Measurements from ENCODE around the gene SFSWAP. TPM values are rescaled to one million over a fixed set of nuclear protein-coding genes. Genes with fewer than 3 reads are reported as not detected.

Gene SFSWAP
- total RNA-seq, 1 donor from 2014 or later = 20.6 TPM

DNA sequence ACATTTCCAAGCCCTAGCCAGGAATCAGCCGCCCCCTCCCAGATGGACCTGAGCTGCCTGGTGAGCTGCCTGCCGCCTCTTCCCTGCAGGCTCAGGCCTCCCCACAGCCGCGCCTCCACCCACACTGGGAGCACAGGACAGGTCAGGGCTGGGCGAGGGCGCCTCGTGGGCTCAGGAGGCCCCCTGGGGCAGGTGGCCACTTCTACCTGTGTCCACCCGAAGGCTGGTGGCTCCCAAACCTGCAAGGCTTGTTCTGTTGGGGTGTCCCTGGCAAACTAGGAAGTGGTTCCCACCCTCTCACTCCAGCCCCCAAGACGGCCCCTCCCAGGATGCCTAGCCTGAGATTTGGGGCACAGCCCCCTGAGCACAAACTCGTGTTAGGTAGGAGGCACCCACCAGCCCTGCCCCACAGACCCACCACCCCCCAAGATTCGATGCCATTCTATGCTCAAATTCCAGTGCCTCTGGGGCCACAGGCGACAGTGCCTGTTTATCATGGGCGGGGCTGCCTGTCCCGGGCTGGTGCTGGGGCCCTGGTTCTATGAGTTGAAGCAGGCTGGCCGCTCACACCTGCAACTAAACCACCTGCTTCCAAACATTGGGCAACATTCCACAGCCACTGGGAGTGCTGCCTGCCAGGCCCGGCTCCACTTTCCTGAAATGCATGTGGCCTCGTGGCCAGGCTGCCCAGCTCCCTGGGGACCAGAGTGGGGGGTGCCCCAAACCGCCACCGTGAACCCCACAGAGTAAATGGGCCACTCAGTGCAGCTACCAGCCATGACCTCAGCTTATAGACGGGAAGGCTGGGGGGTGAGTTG lies 124.1 kb downstream of the SFSWAP start:
- DNase-seq (no peak), ATAC-seq (no peak)
- intact Hi-C loops (cut with micrococcal nuclease) = no loop called here

- no peak for ATAC-seq
- DNase-seq = no peak
Observed at GRCh38 chr12:131835616-131836171, 124.8 kb downstream of the SFSWAP start.

GRCh38 chr12:131836193-131836592 lies 125.3 kb downstream of the SFSWAP start:
- intact Hi-C loops (cut with micrococcal nuclease) = no loop called here
- ATAC-seq (no peak), DNase-seq (no peak)

More at GRCh38 chr12:131835616-131836171, 124.8 kb downstream of the SFSWAP start:
- intact Hi-C loops (cut with micrococcal nuclease) = no loop called here

DNA sequence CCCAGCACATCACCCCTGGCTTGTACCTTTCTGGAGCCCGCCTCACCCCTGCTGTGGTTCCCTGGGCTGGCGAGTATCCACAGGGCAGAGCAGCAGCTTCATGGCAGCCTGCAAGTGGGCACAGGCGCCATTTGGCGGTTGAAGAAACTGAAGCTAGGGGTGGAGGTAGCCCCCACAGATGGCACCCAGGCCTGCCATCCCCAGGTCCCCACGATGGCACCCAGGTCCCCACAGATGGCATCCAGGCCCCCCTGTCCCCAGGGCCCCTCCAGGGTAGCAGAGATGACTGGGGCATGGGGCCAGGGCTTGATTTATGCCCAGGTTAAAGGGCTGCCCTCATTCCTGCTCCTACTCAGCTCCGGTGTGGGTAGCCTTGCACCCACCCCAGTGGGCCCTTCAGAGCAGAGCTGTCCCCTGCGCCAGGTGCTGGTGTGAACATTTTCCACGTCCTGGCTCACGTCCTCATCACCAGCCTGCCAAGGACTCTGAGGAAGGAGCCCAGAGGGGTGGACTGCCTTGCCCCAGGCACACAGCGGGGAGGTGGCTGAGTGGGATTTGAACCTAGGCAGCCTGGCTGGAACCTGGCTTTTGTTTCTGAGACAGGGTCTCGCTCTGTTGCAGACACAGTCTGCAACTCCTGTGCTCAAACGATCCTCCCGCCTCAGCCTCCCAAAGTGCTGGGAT lies 126.0 kb downstream of the SFSWAP start:
- ATAC-seq (no peak), DNase-seq (no peak)
- intact Hi-C loops (cut with micrococcal nuclease) = no loop called here

DNA sequence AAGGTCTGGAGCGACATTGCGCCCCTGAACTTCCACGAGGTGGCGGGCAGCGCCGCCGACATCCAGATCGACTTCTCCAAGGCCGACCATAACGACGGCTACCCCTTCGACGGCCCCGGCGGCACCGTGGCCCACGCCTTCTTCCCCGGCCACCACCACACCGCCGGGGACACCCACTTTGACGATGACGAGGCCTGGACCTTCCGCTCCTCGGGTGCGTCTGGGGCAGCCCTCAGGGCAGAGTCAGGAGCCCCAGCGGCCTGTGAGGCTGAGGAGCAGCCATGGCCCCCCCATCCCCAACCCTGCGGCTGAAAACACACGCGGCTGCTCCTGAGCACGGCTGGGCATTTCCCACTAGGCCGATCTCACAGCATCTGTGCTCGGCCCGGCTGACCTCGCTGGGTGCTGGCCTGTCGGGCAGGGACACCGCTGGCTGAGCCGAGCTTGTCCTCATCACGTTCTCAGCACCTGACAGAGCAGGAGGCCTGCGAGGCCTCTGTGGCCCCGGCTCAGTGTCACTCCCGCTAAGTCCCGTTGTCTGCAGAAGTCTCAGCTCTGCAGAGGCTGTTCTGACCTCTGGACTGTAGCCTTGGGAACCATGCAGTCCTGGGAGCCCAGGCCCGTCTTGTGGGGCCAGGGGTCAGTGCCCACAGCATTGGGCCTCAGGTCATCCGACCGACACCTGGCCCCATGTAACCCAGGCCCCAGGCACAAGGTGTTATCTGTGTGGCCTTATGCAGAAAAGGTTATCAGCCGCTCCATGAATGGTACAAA lies 129.9 kb downstream of the SFSWAP start:
- no peak for DNase-seq
- intact Hi-C loops (cut with micrococcal nuclease) = no loop called here
- no peak for ATAC-seq

- intact Hi-C loops (cut with micrococcal nuclease) = no loop called here
- DNase-seq (no peak), ATAC-seq (no peak)
Observed at GRCh38 chr12:131841547-131841946, 130.7 kb downstream of the SFSWAP start.

GRCh38 chr12:131842169-131842568 lies 131.3 kb downstream of the SFSWAP start:
- ATAC-seq (no peak), DNase-seq (no peak)
- intact Hi-C loops (cut with micrococcal nuclease) = no loop called here

DNA sequence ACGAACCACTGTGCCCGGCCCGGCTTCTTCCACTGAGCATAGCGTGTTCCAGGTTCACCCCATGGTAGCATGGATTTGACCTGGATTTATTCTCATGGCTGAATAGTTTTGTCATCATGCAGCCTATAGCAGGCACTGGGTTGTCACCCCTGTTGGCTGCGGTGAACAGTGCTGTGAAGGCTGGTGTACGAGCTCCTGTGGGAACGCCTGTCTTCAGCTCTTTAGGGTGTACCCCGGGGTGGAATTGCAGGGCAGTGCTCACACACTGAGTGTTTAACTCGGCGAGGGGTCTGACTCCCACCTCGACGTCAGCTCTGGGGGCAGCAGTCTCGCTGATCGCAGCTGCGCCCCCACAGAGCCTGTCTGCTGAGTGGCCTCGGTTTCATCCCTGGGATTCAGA lies 132.6 kb downstream of the SFSWAP start:
- DNase-seq (no peak), ATAC-seq (no peak)
- intact Hi-C loops (cut with micrococcal nuclease) = no loop called here

DNA sequence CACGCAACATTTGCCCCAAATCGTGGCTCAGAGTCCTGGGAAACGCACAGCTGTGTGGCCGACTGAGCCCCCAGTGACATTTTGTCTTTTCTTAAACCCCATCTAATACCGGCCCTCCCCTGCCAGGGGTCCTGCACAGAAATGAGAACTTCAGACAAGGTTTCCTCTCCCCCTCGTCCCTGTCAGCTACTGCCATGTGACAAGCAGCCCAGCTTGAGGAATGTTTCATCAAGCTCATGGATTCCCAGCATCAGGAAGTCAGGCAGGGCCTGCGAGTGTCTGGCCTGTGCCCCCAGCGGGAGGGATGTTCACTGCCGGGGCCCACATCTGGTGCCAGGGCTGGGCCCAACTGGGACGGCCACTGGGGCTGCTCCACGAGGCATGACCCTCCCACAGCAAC lies 133.2 kb downstream of the SFSWAP start:
- ATAC-seq (no peak), DNase-seq (no peak)

GRCh38 chr12:131844656-131845055 lies 133.8 kb downstream of the SFSWAP start:
- ATAC-seq = no peak
- no peak for DNase-seq
- intact Hi-C loops (cut with micrococcal nuclease) = no loop called here

More for the DNA sequence above, 133.2 kb downstream of the SFSWAP start:
- intact Hi-C loops (cut with micrococcal nuclease) = no loop called here

GRCh38 chr12:131845121-131845520 lies 134.2 kb downstream of the SFSWAP start:
- ATAC-seq (no peak), DNase-seq (no peak)
- intact Hi-C loops (cut with micrococcal nuclease) = no loop called here

- intact Hi-C loops (cut with micrococcal nuclease) = no loop called here
- DNase-seq (no peak), ATAC-seq (no peak)
Observed at GRCh38 chr12:131847456-131847855, 136.6 kb downstream of the SFSWAP start.

GRCh38 chr12:131848753-131849152 lies 137.9 kb downstream of the SFSWAP start:
- intact Hi-C loops (cut with micrococcal nuclease) = no loop called here
- no peak for DNase-seq

More at GRCh38 chr12:131848753-131849152, 137.9 kb downstream of the SFSWAP start:
- ATAC-seq = no peak

Other genes starting within 250 kb of the SFSWAP start
- 0.47 TPM for gene MMP17, start 117.3 kb downstream of the SFSWAP start, total RNA-seq
- 64.0 TPM for gene ULK1, start 183.5 kb downstream of the SFSWAP start, total RNA-seq
- gene PUS1, start 218.2 kb downstream of the SFSWAP start, total RNA-seq = 5.6 TPM
- gene EP400, start 238.9 kb downstream of the SFSWAP start, total RNA-seq = 14.8 TPM

Data from left ventricle myocardium superior (tissue), 1 donor.